Spleen (tissue), 7 donors: Measurements from ENCODE around the gene CD8B.
"Not testable (repeated sequence)": the region's sequence is repeated elsewhere in the genome, so short reads cannot be mapped to it uniquely, and the experiment has no call there.

Experiments used
- CTCF ChIP-seq, 11 experiments: fragments of 200-600 bp in 7 of 11; fragments of 450-650 bp in 4 of 11; sonication (generic) in 4 of 11; IDR thresholded peaks in 8 of 11; conservative IDR thresholded peaks in 3 of 11; 1 replicate in 7 of 11; 2 replicates in 4 of 11; pipeline versions ENCODE4 v1.4.0 to v1.8.0; 2016 to 2021; ENCODE audit warnings: antibody characterized with exemption in 11 of 11, inconsistent platforms in 4 of 11, mild to moderate bottlenecking in 1 of 11
- POLR2A ChIP-seq, 3 donors: fragments of 450-650 bp; IDR thresholded peaks; one replicate each; pipeline ENCODE4 v1.5.1; 2017; ENCODE audit warnings: antibody characterized with exemption in 3 of 3, mild to moderate bottlenecking in 1 of 3
- POLR2AphosphoS5 ChIP-seq, 3 donors: sonication (generic); formaldehyde crosslinking; IDR thresholded peaks; one replicate each; pipeline ENCODE4 v1.5.1; 2017; ENCODE audit warnings: antibody characterized with exemption in 3 of 3
- donor health status: DM: no; HTN: no; CAD: no; lungs with moderate emphysema.
- donor health status: DM: no; HTN: no; CAD: no.
- donor health status: DM: no; HTN: no; CAD: no.

GRCh38 chr2:86882865-86883264 lies 21.2 kb upstream of the CD8B start:
- TF ChIP-seq CTCF (IDR thresholded peaks at IDR 0.05 in 8 of 11, conservative IDR thresholded peaks at IDR 0.05 in 3 of 11); POLR2A (IDR thresholded peaks at IDR 0.05); POLR2AphosphoS5 (IDR thresholded peaks at IDR 0.05): not testable (repeated sequence)
